ENCODE data around the gene ACSL1.

DNA sequence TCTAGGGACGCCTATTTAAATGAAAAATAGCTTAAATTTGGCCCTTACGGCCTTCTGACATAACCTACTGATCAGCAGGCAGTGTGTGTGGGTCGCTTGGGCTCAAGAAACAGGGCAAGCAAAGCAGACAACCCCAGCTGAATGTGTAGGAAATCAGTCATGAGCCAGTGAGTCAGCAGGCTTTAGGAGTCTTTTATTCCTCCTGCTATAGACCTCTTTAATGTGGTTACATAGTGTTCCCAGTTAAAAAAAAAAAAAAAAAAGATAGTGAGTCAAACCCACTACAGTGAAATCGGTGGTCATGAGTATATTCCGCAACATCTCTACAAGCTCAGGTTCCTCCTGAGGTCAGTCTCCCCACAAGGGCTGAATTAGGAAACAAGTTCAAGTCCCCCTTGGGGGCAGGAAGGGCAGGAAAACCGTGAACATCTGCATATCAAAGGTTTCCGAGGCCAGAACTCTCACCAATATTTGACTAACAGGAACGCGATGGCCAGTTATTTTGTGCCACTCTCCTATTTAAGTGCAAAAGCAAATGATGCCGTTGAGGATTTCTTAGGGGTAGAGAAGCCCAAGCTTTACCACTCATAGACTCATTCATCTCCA lies 32.7 kb downstream of the ACSL1 start:
- TF ChIP-seq, protein P1, sequence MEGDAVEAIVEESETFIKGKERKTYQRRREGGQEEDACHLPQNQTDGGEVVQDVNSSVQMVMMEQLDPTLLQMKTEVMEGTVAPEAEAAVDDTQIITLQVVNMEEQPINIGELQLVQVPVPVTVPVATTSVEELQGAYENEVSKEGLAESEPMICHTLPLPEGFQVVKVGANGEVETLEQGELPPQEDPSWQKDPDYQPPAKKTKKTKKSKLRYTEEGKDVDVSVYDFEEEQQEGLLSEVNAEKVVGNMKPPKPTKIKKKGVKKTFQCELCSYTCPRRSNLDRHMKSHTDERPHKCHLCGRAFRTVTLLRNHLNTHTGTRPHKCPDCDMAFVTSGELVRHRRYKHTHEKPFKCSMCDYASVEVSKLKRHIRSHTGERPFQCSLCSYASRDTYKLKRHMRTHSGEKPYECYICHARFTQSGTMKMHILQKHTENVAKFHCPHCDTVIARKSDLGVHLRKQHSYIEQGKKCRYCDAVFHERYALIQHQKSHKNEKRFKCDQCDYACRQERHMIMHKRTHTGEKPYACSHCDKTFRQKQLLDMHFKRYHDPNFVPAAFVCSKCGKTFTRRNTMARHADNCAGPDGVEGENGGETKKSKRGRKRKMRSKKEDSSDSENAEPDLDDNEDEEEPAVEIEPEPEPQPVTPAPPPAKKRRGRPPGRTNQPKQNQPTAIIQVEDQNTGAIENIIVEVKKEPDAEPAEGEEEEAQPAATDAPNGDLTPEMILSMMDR (IDR thresholded peaks at IDR 0.05): no peak
- no peak for TF ChIP-seq EP300 (IDR thresholded peaks at IDR 0.05)

Measured in stomach (tissue), 4 donors.